GM12875 (cell line): ENCODE data around the gene ZNF468.
"Not testable (repeated sequence)": the region's sequence is repeated elsewhere in the genome, so short reads cannot be mapped to it uniquely, and the experiment has no call there.

Source experiments
- H3K4me3 ChIP-seq: one replicate; pipeline ENCODE4 v1.5.1; 2011; ENCODE audit warnings: low read depth, low read length, control low read depth
- TF ChIP-seq, protein P1 (sequence below): IDR thresholded peaks from 2 replicates; pipeline ENCODE4 v1.5.1; 2011; ENCODE audit warnings: low read depth, mild to moderate bottlenecking, control low read depth, inconsistent platforms, low read length, moderate library complexity, borderline replicate concordance; ENCODE audit not compliant: insufficient read depth

ZNF468 gene

DNA sequence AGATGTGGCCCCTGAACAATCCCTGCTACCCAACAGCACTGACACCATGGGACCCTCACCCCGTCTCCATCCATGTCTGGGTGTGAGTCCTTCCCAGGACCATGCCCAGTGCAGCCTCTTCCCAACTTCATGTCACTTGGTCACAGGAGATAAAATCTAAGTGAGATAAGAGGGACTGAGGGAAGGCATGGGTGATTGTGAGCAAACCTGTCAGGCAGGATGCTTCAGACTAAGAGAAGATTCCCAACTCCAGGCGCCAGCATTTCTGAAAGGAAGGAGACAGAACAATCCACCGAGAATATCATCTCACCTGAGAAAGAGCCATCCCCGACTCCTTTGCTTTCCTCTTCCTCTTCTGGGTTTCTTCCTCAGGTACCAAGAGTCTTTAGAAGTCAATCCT lies 32.5 kb upstream of the ZNF468 start:
- TF ChIP-seq, protein P1, sequence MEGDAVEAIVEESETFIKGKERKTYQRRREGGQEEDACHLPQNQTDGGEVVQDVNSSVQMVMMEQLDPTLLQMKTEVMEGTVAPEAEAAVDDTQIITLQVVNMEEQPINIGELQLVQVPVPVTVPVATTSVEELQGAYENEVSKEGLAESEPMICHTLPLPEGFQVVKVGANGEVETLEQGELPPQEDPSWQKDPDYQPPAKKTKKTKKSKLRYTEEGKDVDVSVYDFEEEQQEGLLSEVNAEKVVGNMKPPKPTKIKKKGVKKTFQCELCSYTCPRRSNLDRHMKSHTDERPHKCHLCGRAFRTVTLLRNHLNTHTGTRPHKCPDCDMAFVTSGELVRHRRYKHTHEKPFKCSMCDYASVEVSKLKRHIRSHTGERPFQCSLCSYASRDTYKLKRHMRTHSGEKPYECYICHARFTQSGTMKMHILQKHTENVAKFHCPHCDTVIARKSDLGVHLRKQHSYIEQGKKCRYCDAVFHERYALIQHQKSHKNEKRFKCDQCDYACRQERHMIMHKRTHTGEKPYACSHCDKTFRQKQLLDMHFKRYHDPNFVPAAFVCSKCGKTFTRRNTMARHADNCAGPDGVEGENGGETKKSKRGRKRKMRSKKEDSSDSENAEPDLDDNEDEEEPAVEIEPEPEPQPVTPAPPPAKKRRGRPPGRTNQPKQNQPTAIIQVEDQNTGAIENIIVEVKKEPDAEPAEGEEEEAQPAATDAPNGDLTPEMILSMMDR, result no peak
- no peak overlapping the region for H3K4me3 ChIP-seq

DNA sequence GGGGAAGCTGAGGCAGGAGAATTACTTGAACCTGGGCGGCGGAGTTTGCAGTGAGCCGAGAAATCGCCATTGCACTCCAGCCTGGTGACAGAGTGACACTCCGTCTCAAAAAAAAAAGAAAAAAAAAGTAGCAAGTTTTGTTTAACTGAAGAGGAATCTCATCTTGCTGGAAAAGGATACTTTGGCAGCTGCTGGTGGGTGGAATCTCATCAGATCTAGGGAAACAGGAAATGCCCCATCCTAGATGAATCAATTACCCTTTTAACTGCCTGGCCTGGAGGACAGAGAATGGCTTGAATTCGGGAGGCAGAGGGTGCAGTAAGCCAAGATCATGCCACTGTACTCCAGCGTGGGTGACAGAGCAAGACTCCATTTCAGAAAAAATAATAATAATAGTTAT lies 31.7 kb upstream of the ZNF468 start:
- TF ChIP-seq, protein P1, result no peak
- H3K4me3 ChIP-seq, result no peak overlapping the region

DNA sequence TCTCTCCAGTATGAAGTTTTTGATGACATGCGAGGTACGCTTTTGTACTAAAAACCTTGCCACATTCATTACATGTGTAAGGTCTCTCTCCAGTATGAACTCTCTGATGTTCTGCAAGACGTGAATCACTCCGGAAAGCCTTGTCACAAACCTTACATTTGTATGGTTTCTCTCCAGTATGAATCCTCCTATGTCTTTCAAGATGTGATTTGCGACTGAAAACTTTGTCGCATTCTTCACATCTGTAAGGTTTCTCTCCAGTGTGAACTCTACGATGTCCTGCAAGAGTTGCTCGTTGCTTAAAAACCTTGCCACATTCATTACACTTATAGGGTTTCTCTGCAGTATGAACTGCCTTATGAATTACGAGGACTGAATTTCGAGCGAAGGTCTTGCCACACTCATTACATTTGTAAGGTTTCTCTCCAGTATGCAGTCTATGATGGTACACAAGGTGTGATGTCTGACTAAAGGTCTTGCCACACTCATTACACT lies 23.5 kb upstream of the ZNF468 start:
- TF ChIP-seq, protein P1, result no peak
- no peak overlapping the region for H3K4me3 ChIP-seq

DNA sequence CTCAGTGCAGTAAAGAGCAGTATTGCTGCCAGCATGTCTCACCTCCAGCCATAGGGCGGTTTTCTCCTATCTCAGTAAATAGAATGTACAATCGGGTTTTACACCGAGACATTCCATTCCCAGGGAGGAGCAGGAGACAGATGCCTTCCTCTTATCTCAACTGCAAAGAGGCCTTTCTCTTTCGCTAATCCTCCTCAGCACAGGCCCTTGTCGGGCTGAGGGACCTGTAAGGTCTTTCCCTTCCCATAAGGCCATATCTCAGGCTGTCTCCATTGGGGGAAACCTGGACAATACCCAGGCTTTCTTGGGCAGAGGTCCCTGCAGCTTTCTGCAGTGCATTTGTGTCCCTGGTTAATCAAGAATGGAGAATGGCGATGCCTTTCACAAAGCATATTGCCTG lies 15.6 kb upstream of the ZNF468 start:
- H3K4me3 ChIP-seq, result not testable (repeated sequence)

DNA sequence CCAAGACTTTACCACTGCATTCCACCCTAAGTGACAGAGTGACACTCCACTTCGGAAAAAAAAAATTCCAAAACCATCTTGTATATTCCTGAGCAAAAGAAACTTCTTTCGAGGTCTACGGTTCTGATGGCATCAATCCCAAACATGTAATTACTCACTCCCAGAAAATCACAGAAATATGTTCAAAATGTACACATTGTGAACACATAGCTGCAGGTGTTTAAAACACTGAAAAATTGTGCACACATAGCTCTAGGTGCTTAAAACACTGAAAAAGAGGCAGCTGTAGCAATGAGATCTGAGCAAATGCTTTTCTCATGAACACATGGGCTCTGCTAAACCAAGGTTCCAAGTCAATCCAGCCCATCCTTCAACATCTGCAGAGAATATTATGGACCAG lies 14.0 kb upstream of the ZNF468 start:
- TF ChIP-seq, protein P1, result no peak
- no peak overlapping the region for H3K4me3 ChIP-seq

DNA sequence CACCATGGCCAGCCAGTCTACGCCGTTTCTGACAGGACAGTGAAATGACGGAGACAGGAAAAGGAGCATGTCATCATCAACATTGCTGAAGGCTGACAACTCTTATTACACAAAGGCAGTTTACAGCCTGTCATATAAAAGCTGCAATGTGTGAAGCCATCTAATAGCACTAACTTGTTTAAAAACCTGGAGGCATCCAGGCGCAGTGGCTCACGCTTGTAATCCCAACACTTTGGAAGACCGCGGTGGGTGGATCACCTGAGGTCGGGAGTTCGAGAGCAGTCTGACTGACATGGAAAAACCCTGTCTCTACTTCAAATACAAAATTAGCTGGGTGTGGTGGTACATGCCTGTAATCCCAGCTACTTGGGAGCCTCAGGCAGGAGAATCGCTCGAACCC lies 10.6 kb upstream of the ZNF468 start:
- not testable (repeated sequence) for H3K4me3 ChIP-seq

DNA sequence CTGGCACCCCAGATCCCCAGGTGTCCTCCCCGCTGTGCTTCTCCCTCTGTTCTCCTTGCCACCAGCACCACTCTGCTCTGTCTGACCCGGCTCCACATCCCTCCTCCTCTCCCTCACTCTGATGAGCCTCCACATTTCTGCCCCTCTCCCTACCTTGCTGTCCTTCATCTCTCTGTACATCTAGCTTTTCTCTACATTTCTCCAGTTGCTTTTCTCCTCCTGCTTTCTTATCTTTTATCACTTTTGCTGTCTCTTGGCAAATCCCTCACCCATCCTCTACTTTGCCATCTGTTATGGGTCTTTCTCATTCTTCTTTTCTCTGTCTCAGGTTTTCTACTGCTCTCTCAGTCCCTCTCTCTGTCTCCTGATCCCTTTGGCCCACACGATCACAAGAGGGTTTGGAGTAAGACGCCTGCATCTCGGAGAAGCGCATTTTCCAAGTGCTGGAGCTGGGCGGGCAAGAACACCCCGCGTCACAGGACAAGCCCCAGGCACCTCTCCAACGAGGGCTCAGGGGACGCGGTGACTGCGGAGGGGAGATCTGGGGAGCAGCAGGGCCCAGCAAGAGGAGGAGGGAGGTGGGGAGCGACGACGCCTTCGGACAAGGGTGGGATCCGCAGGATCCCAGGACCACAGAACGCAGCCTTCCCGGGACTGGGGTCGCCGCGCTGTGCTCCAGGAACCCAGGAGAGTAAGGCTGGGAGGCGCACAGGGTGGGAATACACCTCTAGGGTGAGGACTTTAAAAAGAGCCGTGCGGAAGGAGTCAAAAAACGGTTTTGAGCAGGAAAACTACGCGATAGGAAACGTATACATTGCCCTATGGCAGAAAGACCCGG lies 660 bp downstream of the ZNF468 start:
- H3K4me3 ChIP-seq, result peak overlapping the region; percentile 62

DNA sequence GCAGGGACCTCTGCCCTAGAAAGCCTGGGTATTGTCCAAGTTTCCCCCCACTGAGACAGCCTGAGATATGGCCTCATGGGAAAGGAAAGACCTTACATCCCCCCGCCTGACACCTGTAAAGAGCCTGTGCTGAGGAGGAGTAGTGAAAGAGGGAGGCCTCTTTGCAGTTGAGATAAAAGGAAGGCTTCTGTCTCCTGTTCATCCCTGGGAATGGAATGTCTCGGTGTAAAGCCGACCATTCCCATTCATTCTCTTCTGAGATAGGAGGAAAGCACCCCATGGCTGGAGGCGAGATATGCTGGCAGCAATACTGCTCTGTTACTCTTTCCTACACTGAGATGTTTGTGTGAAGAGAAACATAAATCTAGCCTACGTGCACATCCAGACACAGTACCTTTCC lies 10.1 kb downstream of the ZNF468 start:
- not testable (repeated sequence) for H3K4me3 ChIP-seq

DNA sequence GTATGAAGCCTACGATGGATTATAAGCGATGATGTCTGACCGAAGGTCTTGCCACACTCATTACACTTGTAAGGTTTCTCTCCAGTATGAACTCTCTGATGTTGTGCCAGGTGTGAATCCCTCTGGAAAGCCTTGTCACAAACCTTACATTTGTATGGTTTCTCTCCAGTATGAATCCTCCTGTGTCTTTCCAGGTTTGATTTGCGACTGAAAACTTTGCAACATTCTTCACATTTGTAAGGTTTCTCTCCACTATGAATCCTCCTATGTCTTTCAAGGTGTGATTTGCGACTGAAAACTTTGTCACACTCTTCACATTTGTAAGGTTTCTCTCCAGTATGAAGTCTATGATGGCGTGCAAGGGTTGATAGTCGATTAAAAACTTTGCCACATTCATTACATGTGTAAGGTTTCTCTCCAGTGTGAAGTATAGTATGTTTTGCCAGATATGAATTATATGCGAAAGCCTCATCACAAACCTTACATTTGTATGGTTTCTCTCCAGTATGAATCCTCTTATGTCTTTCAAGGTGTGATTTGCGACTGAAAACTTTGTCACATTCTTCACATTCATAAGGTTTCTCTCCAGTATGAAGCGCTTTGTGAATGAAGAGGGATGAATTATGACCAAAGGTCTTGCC lies 16.5 kb downstream of the ZNF468 start:
- not testable (repeated sequence) for H3K4me3 ChIP-seq

DNA sequence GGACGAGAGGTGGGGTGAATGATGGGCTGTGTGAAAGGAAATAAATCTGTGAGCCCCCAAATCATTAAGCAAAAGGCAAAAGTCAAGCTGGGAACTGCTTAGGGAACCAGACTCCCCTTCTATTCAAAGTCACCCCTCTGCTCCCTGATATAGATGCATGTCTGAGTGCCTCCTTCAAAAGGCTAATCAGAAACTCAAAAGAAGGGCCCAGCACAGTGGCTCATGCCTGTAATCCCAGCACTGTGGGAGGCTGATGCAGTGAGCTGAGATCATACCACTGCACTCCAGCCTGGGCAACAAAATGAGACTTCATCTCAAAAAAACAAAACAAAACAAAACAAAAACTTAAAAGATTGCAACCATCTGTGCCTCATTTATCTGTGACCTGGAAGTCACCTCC lies 23.1 kb downstream of the ZNF468 start:
- not testable (repeated sequence) for H3K4me3 ChIP-seq

DNA sequence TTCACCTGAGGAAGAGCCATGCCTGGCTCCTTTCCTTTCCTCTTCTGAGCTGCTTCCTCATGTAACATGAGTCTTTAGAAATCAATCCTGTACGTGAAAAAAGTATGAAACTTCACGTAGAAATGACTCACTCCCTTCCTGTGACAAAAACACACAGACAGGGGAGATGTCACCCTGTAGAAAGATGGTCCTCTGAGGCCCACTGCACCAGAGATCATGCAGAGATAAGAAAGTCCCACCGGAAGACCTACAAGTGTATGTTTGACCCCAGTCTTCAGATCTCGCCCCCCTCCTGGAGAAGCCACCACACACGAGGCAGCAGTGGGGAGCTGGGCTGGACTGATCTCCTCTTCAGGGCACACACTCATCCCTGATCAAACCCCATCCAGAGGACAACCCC lies 23.9 kb downstream of the ZNF468 start:
- H3K4me3 ChIP-seq, result not testable (repeated sequence)

DNA sequence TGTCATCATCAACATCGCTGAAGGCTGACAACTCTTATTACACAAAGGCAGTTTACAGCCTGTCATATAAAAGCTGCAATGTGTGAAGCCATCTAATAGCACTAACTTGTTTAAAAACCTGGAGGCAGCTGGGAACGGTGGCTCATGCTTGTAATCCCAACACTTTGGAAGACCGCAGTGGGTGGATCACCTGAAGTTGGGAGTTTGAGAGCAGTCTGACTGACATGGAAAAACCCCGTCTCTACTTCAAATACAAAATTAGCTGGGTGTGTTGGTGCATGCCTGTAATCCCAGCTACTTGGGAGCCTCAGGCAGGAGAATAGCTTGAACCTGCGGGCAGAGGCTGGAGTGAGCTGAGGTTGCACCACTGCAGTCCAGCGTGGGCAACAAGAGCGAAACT lies 27.6 kb downstream of the ZNF468 start:
- not testable (repeated sequence) for H3K4me3 ChIP-seq
